ENCODE data around the gene SLC4A1AP. TPM values are rescaled to one million over a fixed set of nuclear protein-coding genes. Genes with fewer than 3 reads are reported as not detected.

The SLC4A1AP gene
- total and polyA plus RNA-seq, 2 of the 13 experiments (the other 11 are each of a cell fraction or from before 2014, with no cell fraction given): 15.3 to 44.6 TPM

DNA sequence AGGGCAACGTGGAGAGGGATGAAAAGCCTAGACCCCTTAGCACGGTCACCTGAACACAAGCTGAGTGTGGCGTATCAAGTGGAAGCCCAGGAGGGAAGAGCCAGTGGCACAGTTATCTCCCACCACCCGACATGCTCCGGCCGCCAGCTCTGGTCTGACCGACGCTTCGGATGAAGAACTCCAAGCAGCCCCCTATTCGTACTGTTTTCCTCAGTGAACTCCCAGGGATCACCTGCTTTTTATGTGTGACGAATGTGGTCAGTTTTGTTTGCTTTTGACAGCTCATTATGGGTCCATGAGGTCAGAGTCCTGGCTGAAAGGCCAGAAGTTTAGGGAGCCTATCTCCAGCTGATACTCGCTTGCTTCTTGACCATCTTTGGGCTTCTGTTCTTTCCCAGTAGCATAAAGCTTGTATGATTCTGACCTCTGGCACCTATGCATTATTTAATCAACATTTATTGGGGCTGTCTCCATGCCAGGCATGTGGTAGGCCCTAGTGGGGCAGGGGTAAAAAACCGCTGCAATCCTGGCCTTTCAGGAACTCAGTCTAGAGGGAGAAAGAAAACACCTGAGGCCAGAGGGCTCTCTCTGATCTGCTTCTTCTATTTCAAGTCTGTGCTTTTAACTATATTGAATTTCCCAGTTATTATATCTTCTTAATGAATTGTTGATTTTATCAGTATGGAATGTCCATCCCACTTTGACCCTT lies 74.8 kb downstream of the SLC4A1AP start (continued):
- TF ChIP-seq, protein P1, sequence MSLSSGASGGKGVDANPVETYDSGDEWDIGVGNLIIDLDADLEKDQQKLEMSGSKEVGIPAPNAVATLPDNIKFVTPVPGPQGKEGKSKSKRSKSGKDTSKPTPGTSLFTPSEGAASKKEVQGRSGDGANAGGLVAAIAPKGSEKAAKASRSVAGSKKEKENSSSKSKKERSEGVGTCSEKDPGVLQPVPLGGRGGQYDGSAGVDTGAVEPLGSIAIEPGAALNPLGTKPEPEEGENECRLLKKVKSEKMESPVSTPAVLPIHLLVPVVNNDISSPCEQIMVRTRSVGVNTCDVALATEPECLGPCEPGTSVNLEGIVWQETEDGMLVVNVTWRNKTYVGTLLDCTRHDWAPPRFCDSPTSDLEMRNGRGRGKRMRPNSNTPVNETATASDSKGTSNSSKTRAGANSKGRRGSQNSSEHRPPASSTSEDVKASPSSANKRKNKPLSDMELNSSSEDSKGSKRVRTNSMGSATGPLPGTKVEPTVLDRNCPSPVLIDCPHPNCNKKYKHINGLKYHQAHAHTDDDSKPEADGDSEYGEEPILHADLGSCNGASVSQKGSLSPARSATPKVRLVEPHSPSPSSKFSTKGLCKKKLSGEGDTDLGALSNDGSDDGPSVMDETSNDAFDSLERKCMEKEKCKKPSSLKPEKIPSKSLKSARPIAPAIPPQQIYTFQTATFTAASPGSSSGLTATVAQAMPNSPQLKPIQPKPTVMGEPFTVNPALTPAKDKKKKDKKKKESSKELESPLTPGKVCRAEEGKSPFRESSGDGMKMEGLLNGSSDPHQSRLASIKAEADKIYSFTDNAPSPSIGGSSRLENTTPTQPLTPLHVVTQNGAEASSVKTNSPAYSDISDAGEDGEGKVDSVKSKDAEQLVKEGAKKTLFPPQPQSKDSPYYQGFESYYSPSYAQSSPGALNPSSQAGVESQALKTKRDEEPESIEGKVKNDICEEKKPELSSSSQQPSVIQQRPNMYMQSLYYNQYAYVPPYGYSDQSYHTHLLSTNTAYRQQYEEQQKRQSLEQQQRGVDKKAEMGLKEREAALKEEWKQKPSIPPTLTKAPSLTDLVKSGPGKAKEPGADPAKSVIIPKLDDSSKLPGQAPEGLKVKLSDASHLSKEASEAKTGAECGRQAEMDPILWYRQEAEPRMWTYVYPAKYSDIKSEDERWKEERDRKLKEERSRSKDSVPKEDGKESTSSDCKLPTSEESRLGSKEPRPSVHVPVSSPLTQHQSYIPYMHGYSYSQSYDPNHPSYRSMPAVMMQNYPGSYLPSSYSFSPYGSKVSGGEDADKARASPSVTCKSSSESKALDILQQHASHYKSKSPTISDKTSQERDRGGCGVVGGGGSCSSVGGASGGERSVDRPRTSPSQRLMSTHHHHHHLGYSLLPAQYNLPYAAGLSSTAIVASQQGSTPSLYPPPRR (CRISPR knock-in tag; IDR thresholded peaks at IDR 0.05; ENCODE audit: borderline replicate concordance): peak; percentile 47; the same call in 1 of the 2 replicates
- TF ChIP-seq RAD51 (IDR thresholded peaks at IDR 0.05; ENCODE audit: borderline replicate concordance) (no peak), NKX3-1 (CRISPR knock-in tag; IDR thresholded peaks at IDR 0.05) (no peak), ZNF224 (CRISPR knock-in tag; IDR thresholded peaks at IDR 0.05) (no peak), CAMTA2 (CRISPR knock-in tag; IDR thresholded peaks at IDR 0.05; ENCODE audit: borderline replicate concordance) (peak; percentile 86; the same call in 1 of the 2 replicates), ZNF616 (CRISPR knock-in tag; IDR thresholded peaks at IDR 0.05; ENCODE audit: low read depth) (peak; percentile 80; the same call in 1 of the 2 replicates), KLF6 (CRISPR knock-in tag; IDR thresholded peaks at IDR 0.05) (no peak)
- TF ChIP-seq, protein P2, sequence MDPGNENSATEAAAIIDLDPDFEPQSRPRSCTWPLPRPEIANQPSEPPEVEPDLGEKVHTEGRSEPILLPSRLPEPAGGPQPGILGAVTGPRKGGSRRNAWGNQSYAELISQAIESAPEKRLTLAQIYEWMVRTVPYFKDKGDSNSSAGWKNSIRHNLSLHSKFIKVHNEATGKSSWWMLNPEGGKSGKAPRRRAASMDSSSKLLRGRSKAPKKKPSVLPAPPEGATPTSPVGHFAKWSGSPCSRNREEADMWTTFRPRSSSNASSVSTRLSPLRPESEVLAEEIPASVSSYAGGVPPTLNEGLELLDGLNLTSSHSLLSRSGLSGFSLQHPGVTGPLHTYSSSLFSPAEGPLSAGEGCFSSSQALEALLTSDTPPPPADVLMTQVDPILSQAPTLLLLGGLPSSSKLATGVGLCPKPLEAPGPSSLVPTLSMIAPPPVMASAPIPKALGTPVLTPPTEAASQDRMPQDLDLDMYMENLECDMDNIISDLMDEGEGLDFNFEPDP (CRISPR knock-in tag; conservative IDR thresholded peaks at IDR 0.05): 0 out of 2 replicates have a peak, but pooled peaks have one; percentile 74
- TF ChIP-seq, protein P3, sequence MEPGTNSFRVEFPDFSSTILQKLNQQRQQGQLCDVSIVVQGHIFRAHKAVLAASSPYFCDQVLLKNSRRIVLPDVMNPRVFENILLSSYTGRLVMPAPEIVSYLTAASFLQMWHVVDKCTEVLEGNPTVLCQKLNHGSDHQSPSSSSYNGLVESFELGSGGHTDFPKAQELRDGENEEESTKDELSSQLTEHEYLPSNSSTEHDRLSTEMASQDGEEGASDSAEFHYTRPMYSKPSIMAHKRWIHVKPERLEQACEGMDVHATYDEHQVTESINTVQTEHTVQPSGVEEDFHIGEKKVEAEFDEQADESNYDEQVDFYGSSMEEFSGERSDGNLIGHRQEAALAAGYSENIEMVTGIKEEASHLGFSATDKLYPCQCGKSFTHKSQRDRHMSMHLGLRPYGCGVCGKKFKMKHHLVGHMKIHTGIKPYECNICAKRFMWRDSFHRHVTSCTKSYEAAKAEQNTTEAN (CRISPR knock-in tag; conservative IDR thresholded peaks at IDR 0.05): no peak
- TF ChIP-seq, protein P4, sequence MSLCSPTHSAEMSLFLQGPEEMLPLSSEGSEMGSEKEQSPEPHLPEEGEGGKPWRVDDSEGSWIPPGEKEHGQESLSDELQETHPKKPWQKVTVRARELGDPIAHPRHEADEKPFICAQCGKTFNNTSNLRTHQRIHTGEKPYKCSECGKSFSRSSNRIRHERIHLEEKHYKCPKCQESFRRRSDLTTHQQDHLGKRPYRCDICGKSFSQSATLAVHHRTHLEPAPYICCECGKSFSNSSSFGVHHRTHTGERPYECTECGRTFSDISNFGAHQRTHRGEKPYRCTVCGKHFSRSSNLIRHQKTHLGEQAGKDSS (CRISPR knock-in tag; IDR thresholded peaks at IDR 0.05; ENCODE audit: borderline replicate concordance, low read depth): no peak
- TF ChIP-seq, protein P5, sequence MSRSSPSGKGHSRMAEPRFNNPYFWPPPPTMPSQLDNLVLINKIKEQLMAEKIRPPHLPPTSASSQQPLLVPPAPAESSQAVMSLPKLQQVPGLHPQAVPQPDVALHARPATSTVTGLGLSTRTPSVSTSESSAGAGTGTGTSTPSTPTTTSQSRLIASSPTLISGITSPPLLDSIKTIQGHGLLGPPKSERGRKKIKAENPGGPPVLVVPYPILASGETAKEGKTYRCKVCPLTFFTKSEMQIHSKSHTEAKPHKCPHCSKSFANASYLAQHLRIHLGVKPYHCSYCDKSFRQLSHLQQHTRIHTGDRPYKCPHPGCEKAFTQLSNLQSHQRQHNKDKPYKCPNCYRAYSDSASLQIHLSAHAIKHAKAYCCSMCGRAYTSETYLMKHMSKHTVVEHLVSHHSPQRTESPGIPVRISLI (CRISPR knock-in tag; IDR thresholded peaks at IDR 0.05; ENCODE audit: borderline replicate concordance): no peak

All from HepG2 (cell line).